HuH-7.5 (cell line): ENCODE measurements around the gene CTBP1.
A peak's percentile ranks its signal among the peaks of the same experiment; 100 is the strongest.

Experiments
- DNase-seq: peaks from one replicate; pipeline ENCODE4 v3.0.0; 2011; ENCODE audit warnings: low spot score

The CTBP1 gene

DNA sequence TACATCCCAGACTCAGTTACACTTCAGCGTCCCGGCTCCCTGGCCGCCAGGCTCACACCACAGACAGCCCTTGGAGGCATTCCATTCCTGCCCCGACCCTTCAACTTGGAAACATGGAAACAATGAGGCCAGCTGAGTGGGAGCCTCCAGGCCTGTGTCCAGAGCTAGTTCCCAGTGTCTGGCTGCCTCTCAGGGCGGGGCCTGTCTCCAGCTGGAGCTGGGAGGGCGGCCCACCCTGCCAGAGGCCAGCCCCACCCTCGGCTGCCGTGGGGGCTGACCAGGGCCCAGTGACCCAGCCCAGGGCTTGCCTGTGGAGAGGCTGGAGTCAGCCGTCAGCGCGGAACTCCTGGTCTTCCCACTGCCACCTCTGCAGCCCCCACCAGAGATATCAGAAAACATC lies 39.1 kb downstream of the CTBP1 start:
- DNase-seq: no peak

DNA sequence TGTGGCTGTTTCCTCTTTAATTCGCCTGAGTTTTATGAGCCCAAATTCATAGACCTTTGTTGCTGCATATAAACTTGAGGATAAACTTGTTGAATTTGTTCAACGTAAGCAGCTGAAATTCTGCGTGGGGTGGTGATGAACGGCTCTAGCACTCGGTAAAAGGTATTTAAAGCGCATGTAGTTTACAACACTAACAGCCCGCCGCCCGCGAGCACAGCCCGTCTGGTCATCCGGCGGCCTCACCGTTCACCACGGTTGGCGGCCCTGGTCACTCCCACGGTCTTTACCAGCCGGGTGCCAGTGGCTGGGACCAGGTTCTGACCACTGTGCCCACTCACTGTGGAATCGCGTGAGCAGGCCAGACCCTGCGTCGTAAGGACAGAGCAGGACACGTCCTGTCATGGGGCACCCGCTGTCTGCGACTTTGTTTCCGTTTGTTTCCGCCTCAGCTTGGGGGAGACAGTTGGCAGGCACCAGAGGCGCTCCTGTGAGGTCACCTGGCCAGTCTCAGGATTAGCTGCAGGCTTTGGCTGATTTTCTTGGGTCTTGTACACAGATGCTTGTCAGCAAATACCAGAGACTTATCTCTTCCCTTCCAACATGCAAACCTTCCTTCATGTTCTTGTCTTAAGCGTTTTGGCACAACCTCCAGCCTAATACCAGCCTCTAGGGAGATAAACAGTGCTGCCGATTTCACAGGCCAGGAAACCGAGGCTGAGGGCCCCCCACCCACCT lies 39.8 kb downstream of the CTBP1 start:
- no peak for DNase-seq

DNA sequence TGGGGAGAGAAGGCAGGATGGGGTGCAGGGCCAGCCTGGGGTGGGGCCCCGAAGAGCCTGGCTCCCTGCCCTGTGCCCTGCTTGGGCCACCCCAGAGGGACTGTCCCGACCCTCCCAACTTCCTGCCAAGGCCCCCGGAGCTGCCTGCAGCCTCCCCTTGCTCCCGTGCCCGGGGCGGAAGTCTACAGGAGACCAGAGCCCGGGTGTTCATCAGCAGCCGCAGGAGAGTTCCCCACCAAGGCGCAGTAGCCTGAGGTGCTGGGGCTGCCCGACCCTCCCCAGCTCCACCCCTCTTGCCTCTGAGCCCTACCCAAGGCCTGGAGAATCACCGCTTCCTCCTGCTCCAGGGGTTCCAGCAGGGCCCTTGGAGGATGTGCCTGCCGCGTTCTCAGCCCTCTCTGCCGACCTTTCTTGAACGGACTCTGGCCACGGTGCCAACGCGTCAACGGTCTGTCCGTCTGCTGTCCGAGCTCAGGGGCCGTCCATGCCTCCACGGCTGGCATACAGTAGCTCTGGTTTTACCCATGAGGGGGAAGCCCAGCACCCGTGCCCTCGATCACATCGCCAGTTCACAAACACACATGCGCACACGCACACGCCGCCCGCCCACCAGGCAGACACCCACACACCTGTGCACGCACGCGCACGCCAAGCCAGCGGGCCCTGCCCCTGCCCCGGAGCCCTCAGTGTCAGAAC lies 40.5 kb downstream of the CTBP1 start:
- no peak for DNase-seq

DNA sequence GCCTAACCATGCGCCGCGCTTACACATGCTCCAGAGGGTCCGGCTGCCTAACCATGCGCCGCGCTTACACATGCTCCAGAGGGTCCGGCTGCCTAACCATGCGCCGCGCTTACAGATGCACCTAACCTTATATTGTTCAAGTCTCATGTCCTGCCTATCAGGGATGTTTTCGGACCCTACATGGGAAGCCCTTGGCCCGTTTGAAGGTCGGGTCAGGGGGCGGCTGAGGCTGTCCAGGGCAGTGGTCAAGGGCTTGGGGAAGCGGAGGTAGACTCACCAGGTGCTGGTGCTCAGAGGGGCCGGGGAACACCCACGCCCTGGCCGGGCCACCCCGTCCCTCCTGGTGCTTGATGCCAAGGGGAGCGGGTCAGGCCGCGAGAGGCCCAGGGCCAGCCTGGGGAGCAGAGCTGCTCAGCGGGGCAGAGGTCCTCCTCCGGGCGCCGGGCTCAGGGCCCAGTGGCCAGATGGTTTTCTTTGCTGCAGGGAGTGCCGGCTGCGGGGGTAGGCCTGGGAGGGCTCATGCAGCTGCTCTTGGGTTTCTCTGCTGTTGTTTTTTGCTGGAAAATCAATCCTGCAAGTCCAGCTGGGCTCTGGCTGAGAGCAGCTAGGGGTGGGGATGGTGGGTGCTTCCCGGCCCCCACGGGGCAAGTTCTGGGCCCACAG lies 41.2 kb downstream of the CTBP1 start:
- DNase-seq: no peak

DNA sequence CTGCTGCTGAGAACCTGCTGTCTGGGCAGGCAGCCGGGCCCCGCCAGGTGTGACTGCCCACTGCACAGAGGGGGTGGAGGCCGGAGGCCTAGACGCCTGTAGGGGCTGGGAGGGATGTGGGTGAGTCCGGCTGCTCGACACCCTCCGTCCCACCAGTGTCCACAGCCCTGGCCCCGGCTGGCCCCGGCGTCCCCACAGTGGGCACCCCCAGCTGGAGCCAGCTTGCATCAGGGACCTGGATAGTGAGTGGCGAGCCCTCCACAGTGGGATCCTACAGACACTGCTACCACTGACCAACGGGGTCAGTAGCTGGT lies 41.8 kb downstream of the CTBP1 start:
- no peak for DNase-seq

DNA sequence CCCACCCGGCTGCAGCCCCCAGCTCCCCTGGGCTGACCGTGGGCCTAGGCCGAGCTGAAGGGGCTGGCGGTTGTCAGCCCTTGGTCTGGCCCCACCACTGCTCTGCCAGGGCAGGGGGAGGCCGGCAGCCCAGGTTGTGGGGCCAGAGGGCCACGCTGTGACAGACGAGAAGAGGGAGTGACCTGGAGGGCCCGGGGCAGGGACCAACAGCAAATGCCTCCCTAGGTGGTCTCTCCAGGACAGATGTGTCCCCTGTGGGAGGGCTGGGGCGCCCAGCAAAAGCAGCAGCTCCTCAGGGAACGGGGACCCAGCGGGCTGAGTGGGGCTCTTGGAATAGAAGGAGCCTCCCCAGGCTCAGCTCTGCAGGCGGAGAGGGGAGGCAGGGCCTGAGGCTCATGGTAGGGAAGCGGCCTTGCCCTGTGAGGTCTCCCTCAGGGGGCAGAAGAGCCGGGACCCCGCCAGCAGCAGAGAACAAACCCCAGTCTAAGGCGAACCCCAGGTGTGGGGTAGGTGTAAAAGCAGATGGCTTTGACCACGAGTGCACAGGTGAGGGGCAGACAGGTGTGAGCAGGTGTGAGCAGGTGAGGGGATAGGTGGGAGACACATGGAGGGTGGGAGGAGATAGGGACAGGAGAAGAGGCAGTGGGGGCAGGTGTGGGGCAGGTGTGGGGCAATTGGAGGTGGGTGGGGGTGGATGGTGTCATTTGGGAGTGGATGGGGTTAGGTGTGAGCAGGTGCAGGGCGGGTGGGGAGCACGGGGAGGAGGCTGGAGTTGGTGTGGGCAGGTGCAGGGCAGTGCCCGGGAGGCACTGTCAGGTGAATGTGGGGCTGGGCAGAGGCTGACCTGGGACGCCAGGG lies 42.4 kb downstream of the CTBP1 start:
- no peak for DNase-seq

DNA sequence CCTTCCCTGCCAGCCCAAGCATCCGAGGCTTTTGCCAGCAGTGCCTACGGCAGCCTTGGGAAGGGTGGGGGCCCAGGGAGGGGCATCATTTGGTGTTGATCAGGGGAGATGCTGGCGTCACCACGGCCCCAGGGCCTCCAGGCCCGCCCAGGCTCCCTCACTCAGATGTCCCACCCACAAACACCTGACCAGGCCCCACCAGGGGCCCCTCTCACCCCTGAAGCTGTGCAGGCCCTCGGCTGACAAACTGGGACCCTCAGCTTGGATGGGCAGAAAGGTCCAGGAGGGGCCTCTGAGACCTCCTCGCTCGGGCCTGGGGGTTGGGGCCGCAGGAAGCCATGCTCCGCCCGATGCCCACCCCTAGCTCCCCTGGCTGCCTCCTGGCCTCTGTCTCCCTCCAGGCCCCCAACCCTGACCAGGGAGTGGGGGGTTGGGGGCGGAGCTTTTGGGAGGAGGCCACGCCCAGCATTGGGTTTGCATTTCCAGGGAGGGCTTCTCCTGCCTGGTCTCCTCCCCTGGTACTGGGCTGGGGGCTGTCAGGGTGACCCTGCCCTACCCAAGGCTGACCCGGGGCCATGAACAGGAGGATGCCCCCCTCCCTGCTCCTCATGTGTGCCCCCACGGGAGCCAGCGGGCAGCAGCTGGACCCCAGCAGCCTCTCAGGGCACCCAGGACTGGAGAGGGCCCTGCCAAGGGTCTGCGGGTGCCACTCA lies 43.2 kb downstream of the CTBP1 start:
- DNase-seq: no peak

DNA sequence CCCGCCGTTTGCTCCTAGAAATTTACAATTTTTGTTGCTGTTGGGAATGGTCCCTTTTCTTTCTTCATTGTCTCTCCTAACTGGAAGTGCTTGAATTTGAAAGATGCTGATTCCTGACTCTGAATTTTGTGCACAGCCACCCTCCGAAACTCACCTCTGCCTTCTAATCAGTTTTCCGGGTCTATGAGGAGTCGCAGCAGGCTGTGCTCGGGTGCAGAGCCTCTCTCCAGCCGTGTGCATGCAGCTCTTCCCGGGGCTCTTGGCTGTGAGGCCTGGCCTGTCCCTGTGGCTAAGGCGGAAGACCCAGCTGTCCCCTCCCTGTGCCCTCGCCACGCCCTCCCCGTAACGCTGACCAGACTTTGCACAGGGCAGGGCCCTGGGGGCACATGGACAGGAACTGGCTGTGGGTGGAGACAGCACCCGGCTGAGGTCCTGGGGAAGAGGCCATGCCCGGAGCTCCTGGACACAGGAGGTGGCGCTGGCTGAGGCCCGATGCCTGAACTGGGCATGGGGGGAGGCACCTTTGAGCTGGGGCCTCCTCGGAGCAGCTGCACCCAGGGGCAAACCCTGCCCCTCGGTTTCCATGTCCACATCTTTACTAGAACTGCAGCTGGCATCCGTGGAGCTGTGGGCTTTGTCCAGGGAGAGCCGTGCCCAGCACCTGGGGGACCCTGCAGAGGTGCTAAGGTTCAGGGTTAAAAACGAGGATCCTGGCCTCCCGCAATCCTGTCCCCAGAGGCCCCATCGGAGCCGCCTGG lies 43.9 kb downstream of the CTBP1 start:
- DNase-seq: no peak

DNA sequence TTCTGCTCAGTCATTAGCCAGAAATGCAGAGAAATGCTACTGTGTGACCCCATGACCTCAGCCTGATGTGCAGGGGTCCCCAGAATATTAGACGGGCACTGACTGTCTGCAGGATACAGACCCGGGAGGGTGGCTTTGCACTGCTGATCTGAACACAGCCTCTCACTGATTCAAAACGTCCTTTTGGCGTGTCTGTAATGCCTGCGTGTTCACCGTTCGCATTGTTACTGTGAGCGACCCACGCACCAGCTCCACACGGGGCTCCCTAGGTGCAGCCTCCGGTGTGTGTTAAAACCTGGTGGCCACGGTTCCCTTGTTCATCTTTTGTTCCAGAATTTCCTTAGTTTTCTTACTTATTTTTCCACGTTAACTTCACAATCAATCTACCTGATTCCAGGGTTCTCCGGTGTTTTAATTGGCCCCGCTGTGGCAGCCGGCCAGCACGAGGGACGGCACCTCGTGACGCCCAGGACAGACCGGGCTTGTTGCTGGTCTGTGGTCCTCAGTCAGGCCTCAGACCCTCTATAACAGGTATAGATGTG lies 44.6 kb downstream of the CTBP1 start:
- DNase-seq: no peak

DNA sequence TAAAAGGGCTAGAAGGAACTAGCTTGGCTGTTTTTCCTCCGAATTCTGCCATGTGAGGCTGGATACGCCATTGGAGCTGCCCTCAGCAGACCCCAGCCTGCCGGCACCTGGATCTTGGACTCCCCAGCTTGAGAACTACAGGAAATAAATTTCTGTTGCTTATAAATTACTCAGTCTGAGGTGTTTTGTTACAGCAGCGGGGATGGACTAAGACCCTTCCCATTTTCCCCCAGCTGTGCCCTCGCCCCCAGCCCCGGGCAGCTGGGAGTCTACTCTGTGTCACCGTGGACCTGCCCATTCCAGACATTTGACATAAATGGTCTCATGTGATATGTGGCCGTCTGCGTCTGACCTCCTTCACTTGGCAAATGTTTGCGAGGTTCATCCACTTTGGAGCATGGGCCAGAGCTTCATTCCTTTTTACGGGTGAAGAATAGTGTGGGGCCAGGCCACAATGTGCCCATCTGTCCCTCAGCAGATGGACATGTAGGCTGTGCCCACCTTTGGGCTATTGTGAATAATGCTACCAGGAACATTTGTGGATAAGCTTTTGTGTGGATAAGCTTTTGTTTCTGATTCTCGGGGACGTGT lies 45.8 kb downstream of the CTBP1 start:
- no peak for DNase-seq

DNA sequence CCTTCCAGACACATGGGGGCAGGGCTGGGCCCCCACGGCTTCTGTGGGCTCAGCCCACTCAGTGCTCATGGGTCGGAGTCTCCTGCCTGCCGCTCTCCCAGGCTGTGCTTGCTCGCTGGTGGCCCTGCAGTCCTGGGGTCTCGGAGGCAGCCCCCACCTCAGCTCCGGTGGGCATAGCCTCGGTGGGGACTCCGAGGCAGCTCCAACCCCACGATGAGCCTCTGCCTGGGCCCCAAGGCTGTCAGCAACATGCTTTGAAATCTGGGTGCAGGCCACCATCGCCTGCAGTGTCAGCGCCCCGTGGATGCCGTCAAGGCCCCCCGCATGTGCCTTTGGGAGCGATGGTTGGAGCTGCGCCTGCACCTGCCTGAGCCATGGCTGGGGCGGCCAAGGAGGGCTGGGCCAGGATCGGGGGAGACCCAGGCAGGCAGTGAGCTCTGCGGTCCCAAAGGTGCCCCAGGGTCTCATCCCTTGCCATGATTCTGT lies 46.4 kb downstream of the CTBP1 start:
- no peak for DNase-seq

DNA sequence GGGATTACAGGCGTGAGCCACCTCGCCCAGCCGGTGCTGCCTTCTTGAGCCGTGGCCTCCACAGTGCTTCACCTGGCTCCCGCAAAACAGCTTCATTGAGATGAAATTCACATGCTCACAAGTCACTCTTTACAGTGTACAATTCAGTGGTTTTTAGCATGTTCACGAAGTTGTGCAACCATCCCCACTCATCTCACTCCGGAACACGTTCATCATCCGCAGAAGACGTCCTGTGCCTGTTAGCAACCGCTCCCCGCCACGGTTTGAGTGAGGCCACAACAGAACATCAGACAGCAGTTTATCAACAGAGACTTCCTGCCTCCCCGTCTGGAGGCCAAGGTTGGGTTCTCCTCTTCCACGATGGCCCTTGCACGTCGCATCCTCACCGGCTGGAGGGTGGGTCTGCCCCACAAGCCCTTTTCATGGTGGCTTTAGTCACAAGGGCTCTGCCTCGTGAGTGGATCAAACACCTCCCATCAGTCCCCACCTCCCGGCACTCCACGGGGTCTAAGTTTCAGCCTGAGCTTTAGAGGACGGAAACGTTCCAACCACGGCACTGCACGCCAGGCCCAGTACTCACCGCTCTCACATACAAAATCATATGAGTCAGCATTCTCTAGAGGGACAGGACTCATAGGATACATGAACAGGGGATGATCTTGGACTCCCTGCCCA lies 46.9 kb downstream of the CTBP1 start:
- no peak for DNase-seq

DNA sequence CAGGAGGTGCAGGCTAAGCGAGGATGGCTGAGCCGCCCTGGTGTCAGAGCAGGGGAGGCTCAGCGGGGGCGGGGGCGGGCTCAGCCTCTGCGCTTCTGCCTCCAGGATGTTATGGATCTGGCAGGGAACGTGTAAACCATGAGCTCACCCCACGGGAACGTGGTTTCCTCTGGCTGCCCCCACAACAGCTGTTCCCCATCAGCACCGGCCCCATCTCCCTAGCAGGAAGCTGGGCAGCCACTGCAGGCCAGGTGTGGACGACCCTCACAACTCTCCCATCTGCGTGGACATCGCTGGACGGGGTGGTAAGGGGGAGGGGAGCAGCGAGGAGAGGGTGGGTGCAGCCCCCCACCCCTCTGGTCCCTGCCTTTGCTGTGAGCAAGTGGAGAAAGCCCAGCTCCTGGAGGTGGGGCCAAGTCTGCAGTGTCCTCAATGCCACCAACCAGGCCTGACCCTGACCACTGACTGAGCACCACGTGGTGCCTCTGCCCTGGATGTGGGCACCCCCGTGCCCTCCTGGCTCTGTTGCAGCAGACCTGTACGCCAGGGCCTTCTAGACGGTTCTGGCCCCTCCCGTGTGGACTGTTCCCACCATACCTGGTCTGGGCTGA lies 48.4 kb downstream of the CTBP1 start:
- DNase-seq: no peak

DNA sequence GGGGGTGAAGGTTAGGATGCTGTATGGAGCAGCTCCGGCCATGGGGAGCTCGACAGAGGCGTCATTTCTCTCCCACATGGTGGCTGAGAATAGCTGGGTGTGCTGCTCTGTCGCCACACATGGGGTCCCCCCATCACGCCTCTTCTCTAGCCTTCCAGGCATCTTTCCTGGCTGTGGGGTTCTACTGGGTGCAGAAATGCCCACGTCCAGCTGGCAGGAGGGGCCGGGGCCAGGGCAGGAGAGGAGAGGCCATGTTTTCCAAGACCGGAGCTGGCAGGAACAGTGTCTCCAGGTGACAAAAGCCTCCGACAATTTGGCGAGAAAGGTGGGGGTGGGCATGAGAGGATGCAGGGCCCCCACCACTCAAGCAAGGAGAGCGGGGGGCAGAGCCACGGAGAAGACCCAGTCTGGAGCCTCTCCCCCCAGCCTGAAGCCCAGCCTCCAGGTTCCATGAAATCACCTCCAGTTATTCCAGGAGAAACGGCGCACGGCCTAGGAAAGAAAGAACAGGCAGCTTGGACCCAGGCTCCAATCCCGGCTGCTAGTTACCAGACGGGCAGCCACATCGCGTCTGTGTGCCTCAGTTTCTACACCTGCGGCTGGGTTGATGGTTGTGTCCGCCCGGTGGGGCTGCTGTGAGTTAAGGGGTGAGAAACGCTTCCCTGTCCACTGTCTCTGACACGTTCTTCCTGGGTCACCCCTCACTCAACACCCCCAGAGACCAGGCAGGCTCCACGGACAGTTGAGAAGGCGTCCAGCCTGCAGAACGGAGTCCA lies 49.2 kb downstream of the CTBP1 start:
- no peak for DNase-seq

DNA sequence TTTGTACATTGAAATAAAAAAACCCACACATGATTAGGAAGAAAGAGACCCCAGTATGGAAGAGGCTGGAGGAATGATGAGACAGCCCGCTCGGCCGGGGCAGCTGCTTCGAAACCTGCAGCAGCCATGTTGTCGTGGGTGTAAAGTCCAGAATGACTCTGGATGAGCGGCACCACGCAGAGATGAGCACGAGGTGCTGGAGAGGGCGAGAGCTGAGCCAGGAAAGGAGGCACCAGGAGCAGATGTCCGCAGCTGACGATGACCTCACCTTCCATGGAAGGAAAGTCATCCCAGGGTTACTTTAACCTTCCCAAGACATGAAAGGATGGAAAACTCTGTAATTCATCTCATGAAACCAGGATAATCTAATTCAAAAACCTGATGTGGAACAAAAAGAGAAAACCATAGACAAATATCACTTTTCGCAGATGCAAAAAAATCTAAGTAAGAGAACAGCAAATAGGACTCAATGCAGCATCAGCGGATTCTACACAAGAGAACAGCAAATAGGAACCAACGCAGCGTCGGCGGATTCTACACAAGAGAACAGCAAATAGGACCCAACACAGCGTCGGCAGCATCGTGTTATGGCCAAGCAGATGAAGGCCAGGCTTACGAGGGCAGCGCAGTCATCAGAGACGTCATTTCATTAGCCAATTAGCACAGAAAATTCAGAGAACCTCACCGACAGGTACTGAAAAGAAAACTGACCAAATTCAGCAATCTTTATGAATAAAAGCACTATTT lies 50.7 kb downstream of the CTBP1 start:
- DNase-seq: peak; percentile 19

DNA sequence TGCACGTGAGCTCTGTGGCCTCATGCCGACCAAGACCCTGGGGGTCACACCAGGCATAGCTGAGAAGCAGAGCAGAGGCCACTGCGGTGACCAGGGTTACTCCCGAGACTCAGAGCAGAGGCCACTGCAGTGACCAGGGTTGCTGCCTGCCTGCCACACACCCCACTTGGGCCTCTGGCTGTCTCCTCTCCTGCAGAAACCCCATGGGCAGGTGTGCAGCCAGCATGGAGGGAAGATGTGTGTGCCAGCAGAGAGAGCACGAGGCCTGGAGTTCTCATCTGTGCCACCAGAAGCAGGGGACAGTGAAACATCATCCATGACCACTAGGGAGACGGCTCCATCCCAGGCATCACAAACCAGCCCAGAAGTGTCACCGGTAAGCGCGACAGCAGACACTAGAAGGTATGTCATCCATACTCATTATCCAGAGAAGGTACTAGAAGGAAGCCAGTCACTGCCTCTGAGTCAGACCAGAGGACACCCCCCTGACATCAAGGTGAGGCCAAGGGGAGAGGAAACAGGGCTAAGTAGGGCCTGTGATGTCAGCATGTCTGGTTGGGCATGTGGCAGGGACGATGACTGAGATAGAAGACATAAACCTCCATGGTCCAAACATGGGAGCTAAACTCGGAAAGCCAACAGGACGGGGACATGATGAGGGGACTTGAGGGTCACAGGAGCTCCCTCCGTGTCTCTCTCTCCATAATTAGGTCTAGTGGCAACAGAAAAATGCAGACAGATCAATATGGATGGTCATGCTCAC lies 52.3 kb downstream of the CTBP1 start:
- peak; percentile 41 for DNase-seq

DNA sequence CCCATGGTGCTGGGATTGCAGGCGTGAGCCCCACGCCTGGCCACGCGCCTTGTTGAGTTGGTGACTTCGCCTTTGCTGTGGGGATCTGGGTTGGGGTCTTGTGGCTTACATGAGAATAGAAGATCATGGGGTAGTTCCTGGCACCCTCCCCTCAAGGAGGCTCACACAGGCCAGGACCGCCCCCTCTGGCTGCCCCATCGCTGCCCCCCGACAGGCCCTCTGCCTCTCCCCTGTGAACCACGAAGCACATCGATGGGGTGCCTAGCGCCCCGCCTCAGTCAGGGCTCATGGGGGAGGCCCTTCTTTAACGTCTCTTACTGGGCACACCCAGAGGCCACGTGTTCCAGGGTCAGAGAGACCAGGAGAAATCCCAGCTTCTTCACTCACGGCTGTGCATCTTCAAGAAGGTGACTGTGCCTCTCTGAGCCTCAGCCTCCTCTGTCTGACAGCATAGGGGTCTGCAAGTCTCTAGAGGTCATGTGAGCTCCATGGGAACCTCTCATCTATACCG lies 53.0 kb downstream of the CTBP1 start:
- peak; percentile 15 for DNase-seq
